Measurements from ENCODE around the gene GUCA2A.

GUCA2A gene

GRCh38 chr1:42164551-42165420 is at the start of gene GUCA2A:
Gene GUCA2A (minus strand): TSS chr1:42164745. CDS start chr1:42164712, 33 bp downstream.
- TF ChIP-seq TAF1 (IDR thresholded peaks at IDR 0.05; ENCODE audit: low read depth), result no peak
- TF ChIP-seq TEAD4 (IDR thresholded peaks at IDR 0.05), result no peak
- TF ChIP-seq USF1 (IDR thresholded peaks at IDR 0.05), result no peak
- no peak for TF ChIP-seq CEBPB (IDR thresholded peaks at IDR 0.05)
- TF ChIP-seq TCF12 (IDR thresholded peaks at IDR 0.05; ENCODE audit: low read depth), result no peak
- TF ChIP-seq ZBTB7A (IDR thresholded peaks at IDR 0.05; ENCODE audit: low read depth), result no peak
- TF ChIP-seq NFIC (IDR thresholded peaks at IDR 0.05), result no peak
- TF ChIP-seq YY1 (IDR thresholded peaks at IDR 0.05; ENCODE audit: low read depth), result no peak
- TF ChIP-seq CREB1 (IDR thresholded peaks at IDR 0.05; ENCODE audit: low read depth), result no peak
- TF ChIP-seq, protein P1, sequence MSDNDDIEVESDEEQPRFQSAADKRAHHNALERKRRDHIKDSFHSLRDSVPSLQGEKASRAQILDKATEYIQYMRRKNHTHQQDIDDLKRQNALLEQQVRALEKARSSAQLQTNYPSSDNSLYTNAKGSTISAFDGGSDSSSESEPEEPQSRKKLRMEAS (IDR thresholded peaks at IDR 0.05), result no peak
- no peak for TF ChIP-seq FOXM1 (IDR thresholded peaks at IDR 0.05; ENCODE audit: borderline replicate concordance, low read depth)
- no peak for TF ChIP-seq EGR1 (IDR thresholded peaks at IDR 0.05)
- no peak for TF ChIP-seq RAD21 (IDR thresholded peaks at IDR 0.05; ENCODE audit: low read depth)
- TF ChIP-seq, protein P2, sequence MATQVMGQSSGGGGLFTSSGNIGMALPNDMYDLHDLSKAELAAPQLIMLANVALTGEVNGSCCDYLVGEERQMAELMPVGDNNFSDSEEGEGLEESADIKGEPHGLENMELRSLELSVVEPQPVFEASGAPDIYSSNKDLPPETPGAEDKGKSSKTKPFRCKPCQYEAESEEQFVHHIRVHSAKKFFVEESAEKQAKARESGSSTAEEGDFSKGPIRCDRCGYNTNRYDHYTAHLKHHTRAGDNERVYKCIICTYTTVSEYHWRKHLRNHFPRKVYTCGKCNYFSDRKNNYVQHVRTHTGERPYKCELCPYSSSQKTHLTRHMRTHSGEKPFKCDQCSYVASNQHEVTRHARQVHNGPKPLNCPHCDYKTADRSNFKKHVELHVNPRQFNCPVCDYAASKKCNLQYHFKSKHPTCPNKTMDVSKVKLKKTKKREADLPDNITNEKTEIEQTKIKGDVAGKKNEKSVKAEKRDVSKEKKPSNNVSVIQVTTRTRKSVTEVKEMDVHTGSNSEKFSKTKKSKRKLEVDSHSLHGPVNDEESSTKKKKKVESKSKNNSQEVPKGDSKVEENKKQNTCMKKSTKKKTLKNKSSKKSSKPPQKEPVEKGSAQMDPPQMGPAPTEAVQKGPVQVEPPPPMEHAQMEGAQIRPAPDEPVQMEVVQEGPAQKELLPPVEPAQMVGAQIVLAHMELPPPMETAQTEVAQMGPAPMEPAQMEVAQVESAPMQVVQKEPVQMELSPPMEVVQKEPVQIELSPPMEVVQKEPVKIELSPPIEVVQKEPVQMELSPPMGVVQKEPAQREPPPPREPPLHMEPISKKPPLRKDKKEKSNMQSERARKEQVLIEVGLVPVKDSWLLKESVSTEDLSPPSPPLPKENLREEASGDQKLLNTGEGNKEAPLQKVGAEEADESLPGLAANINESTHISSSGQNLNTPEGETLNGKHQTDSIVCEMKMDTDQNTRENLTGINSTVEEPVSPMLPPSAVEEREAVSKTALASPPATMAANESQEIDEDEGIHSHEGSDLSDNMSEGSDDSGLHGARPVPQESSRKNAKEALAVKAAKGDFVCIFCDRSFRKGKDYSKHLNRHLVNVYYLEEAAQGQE (IDR thresholded peaks at IDR 0.05; ENCODE audit: low read depth), result no peak
- no peak for TF ChIP-seq EP300 (IDR thresholded peaks at IDR 0.05; ENCODE audit: borderline replicate concordance)

GRCh38 chr1:42211224-42211623 is 46.7 kb upstream of the GUCA2A start:
- TF ChIP-seq RAD21 (IDR thresholded peaks at IDR 0.05; ENCODE audit: low read depth) (no peak), CEBPB (IDR thresholded peaks at IDR 0.05) (no peak), EGR1 (IDR thresholded peaks at IDR 0.05) (no peak), TEAD4 (IDR thresholded peaks at IDR 0.05) (no peak), FOXM1 (IDR thresholded peaks at IDR 0.05; ENCODE audit: borderline replicate concordance, low read depth) (no peak), TAF1 (IDR thresholded peaks at IDR 0.05; ENCODE audit: low read depth) (no peak), TCF12 (IDR thresholded peaks at IDR 0.05; ENCODE audit: low read depth) (no peak), CREB1 (IDR thresholded peaks at IDR 0.05; ENCODE audit: low read depth) (no peak), YY1 (IDR thresholded peaks at IDR 0.05; ENCODE audit: low read depth) (no peak), ZBTB7A (IDR thresholded peaks at IDR 0.05; ENCODE audit: low read depth) (no peak), EP300 (IDR thresholded peaks at IDR 0.05; ENCODE audit: borderline replicate concordance) (no peak), NFIC (IDR thresholded peaks at IDR 0.05) (no peak), USF1 (IDR thresholded peaks at IDR 0.05) (no peak)
- TF ChIP-seq, protein P1 (IDR thresholded peaks at IDR 0.05), result no peak
- TF ChIP-seq, protein P2 (IDR thresholded peaks at IDR 0.05; ENCODE audit: low read depth), result no peak

- TF ChIP-seq CEBPB (IDR thresholded peaks at IDR 0.05) (no peak), EP300 (IDR thresholded peaks at IDR 0.05; ENCODE audit: borderline replicate concordance) (no peak), CREB1 (IDR thresholded peaks at IDR 0.05; ENCODE audit: low read depth) (no peak), USF1 (IDR thresholded peaks at IDR 0.05) (no peak), TCF12 (IDR thresholded peaks at IDR 0.05; ENCODE audit: low read depth) (no peak), EGR1 (IDR thresholded peaks at IDR 0.05) (no peak), FOXM1 (IDR thresholded peaks at IDR 0.05; ENCODE audit: borderline replicate concordance, low read depth) (no peak), RAD21 (IDR thresholded peaks at IDR 0.05; ENCODE audit: low read depth) (no peak), NFIC (IDR thresholded peaks at IDR 0.05) (no peak), ZBTB7A (IDR thresholded peaks at IDR 0.05; ENCODE audit: low read depth) (no peak), TAF1 (IDR thresholded peaks at IDR 0.05; ENCODE audit: low read depth) (no peak), YY1 (IDR thresholded peaks at IDR 0.05; ENCODE audit: low read depth) (no peak), TEAD4 (IDR thresholded peaks at IDR 0.05) (no peak)
- TF ChIP-seq, protein P1 (IDR thresholded peaks at IDR 0.05), result no peak
- TF ChIP-seq, protein P2 (IDR thresholded peaks at IDR 0.05; ENCODE audit: low read depth), result no peak
These were observed 46.0 kb upstream of the GUCA2A start for GRCh38 chr1:42210421-42211133.
